Panc1 (cell line): ENCODE data around the gene SPINK6.

Experiments used
- POLR2AphosphoS5 ChIP-seq: IDR thresholded peaks from 2 replicates; pipeline ENCODE4 v1.6.1; 2012; ENCODE audit warnings: mild to moderate bottlenecking, low read depth, low read length, moderate library complexity
- SIN3A ChIP-seq: IDR thresholded peaks from 2 replicates; pipeline ENCODE4 v1.6.1; 2012; ENCODE audit warnings: low read depth, mild to moderate bottlenecking, low read length, moderate library complexity, borderline replicate concordance; ENCODE audit not compliant: insufficient read depth
- TCF7L2 ChIP-seq: IDR thresholded peaks from 2 replicates; pipeline ENCODE4 v1.6.1; 2011; ENCODE audit warnings: mild to moderate bottlenecking, low read depth, low read length, inconsistent platforms
- TF ChIP-seq, protein P1 (sequence below): fragments of 450-650 bp; IDR thresholded peaks from 2 replicates; pipeline ENCODE4 v1.5.1; 2017; ENCODE audit warnings: mild to moderate bottlenecking
- TF ChIP-seq, protein P2 (sequence below), 2 experiments: IDR thresholded peaks; 2 replicates each; pipeline ENCODE4 v1.6.1; 2011 to 2012; ENCODE audit warnings: low read depth in 2 of 2, control low read depth in 1 of 2, low read length in 1 of 2, mild to moderate bottlenecking in 1 of 2, moderate library complexity in 1 of 2; ENCODE audit not compliant: insufficient read depth in 1 of 2

- TF ChIP-seq, protein P1, sequence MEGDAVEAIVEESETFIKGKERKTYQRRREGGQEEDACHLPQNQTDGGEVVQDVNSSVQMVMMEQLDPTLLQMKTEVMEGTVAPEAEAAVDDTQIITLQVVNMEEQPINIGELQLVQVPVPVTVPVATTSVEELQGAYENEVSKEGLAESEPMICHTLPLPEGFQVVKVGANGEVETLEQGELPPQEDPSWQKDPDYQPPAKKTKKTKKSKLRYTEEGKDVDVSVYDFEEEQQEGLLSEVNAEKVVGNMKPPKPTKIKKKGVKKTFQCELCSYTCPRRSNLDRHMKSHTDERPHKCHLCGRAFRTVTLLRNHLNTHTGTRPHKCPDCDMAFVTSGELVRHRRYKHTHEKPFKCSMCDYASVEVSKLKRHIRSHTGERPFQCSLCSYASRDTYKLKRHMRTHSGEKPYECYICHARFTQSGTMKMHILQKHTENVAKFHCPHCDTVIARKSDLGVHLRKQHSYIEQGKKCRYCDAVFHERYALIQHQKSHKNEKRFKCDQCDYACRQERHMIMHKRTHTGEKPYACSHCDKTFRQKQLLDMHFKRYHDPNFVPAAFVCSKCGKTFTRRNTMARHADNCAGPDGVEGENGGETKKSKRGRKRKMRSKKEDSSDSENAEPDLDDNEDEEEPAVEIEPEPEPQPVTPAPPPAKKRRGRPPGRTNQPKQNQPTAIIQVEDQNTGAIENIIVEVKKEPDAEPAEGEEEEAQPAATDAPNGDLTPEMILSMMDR, result no peak
- TF ChIP-seq POLR2AphosphoS5 (no peak), SIN3A (no peak), TCF7L2 (no peak)
- TF ChIP-seq, protein P2, sequence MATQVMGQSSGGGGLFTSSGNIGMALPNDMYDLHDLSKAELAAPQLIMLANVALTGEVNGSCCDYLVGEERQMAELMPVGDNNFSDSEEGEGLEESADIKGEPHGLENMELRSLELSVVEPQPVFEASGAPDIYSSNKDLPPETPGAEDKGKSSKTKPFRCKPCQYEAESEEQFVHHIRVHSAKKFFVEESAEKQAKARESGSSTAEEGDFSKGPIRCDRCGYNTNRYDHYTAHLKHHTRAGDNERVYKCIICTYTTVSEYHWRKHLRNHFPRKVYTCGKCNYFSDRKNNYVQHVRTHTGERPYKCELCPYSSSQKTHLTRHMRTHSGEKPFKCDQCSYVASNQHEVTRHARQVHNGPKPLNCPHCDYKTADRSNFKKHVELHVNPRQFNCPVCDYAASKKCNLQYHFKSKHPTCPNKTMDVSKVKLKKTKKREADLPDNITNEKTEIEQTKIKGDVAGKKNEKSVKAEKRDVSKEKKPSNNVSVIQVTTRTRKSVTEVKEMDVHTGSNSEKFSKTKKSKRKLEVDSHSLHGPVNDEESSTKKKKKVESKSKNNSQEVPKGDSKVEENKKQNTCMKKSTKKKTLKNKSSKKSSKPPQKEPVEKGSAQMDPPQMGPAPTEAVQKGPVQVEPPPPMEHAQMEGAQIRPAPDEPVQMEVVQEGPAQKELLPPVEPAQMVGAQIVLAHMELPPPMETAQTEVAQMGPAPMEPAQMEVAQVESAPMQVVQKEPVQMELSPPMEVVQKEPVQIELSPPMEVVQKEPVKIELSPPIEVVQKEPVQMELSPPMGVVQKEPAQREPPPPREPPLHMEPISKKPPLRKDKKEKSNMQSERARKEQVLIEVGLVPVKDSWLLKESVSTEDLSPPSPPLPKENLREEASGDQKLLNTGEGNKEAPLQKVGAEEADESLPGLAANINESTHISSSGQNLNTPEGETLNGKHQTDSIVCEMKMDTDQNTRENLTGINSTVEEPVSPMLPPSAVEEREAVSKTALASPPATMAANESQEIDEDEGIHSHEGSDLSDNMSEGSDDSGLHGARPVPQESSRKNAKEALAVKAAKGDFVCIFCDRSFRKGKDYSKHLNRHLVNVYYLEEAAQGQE (IDR thresholded peaks at IDR 0.05; ENCODE audit: insufficient read depth in 1 of 2, low read depth in 2 of 2, low read length in 1 of 2), result no peak
These were observed 46.1 kb downstream of the SPINK6 start for GRCh38 chr5:148248894-148249293.
